HG03571 (cell line): ENCODE results near the gene XDH.

Source experiments
- ATAC-seq: cut with Tn5 transposase; IDR thresholded peaks from one replicate; pipeline ENCODE4 v1.9.1; 2021; ENCODE audit not compliant: unreplicated experiment

XDH gene

DNA sequence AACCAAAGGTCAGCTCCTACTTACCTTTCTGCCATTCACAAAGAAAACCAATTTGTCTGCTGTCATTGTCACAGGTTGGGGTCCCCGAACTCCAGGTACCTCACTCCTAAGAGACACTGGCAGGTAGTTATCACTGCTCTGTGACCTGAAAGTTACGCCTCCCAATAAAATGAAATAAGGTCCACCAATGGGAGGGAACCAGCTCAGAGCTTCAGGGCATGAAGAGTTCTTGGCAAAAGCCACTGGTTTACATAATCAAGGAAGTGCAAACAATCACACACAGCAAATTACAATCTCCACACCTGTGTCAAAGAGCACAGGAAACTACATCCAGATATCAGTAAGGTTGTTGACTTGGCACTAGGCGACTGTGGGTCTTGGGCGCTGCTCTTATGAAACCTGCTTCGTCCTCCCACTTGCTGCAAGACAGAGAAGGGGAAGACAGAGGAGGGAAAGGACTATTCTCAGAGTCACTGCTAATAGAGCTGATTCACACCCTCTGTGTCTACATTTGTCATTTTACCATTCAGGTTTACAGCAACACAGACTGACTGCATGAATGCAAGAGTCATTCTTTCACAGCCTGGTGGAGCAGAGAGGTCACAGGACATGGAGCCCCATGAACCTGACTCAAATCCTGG lies at the start of gene XDH:
Gene XDH (minus strand): TSS at position 142 of the 641 bp plus-strand sequence. CDS start 76 bp downstream, at position 66.
- ATAC-seq: no peak

DNA sequence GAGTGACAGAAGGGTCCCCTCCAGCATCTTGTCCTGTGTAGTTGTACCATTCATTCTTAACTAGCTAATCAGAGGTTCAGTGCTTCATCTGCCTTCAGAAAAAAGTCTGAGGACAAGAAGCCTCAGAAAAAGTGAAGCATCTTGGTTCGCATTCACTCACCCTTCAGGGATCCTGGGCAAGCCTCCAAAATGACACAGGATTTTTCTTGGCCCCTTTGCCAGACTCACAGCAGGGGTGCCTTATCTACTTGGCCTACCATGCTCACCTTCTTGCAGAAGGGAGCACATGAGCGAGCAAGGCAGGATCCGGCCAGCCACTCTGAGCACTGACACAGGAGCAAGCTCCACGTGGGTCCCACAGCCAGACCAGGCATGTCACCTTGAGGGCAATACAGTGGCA lies 43.1 kb upstream of the XDH start:
- no peak for ATAC-seq

DNA sequence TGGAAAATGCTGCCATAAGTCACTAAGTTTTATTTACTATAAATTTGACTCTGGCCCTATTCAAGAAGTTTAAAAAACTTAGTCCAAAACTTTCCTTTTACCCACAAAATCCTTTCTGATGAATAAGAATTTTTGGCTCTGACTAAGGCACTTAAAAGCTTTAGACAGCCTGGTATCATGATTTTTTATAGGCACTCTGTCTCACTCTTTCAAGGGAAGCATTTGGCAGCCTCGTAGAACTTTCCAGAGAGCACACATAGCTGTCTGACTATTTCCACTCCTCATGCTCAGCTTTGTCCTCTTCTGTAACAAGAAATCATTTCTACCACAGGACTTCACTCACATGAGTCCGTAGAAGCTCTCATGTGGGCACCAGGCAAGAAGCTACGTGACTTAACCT lies 32.3 kb upstream of the XDH start:
- no peak for ATAC-seq

DNA sequence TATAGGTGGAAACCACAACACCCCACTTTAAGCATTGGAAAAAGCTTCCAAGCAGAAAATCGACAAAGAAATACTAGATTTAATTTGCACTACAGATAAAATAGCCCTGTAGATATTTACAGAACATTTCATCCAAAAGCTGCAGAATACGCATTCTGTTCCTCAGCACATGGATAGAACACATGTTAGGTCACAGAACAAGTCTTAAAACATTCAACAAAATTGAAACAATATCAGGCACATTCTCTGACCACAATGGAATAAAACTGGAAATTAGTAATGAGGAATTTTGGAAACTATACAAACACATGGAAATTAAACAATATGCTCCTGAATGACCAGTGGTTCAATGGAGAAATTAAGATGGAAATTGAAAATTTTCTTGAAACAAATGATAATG lies 27.8 kb upstream of the XDH start:
- no peak for ATAC-seq

DNA sequence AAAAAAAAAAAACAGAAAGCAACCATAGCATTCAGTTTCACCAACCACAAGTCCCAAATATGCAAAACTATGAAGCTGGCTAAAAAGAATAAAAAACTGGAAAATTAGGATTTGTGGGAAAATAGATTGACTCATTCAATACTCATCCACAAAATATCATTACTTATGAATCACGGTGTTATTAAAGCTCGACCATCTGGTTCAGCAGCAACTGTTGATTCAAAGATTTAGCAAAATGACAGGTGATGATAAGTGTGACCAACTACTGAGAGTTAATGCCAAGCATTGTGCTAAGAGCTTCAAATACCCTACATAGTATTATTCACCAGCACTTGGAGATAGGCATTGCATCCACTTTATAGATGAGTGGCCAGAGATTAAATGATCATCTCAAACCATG lies 26.2 kb upstream of the XDH start:
- ATAC-seq: no peak

DNA sequence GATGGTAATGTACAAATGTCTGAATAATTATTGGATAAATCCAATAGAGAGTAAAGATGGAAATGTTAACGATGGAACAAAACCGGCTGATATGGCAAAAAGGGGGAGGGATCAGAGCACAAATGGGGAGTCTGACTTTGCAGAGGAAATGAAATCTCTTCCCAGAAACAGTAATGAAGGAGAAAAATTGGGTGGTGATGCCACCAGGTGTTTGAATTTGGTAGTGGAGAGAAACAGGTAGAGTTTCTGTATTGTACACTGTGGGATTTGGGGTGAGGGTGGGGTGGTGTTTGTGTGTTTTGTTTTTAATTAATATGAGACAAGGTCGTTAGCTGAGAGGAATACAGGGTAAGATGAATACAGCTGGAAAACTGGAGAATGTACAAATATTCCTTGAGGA lies 20.4 kb upstream of the XDH start:
- ATAC-seq: no peak

DNA sequence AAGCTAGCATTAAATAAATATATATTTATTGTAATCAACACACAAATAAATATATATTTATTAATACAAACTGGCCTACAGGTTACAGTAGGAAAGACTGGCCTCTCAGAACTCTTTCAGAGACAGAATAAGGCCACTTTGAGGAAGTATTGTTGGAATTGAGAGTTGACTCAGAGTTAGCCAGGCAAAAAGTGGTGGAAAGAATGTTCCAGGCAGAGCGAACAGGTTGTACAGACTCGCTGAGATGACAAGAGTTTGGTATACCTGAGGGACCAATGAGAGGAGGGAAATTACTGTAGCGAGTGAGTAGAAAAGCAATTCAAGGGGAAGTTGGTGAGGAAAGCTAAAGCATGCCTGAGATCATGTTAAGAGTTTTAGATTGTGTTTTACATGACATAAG lies 19.0 kb upstream of the XDH start:
- ATAC-seq: no peak

DNA sequence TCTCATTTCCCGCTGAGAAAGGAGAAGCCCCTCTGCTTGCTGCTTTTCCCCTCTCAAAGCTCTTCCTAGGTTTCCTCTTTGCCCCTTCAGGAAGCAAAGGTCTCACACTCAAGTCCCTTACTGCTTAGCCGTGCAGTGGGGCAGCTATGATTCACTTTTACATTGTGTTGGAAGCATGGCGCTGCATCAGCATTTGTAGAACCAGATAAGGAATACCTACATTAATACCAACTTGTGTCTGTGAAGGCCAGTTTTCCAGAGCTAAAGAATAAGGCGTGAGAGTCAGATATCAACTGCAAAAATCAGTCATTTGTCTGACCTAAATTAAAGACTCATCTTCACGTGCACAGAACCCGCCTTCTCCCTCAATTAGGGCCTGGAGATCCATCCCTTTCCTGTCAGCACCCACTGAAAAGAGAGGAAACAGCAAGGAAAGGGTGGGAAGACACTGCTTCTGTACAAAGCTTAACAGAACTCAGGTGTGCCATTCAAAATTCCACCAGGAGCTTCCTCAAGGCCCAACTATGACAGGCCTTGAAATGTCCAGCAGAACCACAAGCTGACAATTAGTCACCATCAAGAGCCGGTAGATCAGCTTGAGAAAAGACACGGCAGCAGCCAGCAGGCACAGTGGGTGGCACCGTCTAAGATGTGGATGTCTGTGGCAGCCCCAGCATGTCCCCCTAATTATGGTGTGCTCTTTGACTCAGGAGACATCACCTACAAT lies 16.1 kb upstream of the XDH start:
- no peak for ATAC-seq

DNA sequence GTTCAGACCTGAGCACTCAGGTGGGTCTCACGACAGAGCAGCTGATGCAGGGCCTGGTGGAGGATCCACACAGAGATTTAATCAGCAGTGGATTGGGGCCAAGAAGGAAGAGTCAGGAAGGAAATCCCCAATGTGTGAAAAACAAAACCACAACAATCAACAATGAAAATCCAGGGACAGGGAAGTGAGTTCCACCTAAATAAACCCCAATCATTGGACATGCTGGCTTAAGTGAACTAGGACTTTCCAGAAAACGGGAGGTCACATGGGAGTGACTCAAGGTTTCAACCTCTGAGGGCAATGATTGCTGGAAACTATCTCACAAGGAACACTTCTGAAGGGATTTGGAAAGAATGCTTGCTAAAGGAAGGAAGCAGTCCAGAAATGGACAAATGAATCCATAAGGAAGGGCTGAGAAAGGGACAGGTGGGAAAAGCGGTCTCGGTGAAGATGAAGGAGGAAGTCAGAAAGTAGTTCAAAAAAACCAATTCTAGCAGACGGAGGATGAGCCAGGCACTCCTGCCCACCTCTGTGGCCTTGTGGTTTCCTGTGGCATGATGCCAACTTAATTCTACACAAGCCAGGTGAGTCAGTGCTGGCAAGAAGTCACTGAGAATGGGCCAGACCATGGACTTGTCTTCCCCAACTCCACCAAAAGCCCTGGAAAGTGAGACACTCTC lies 15.4 kb upstream of the XDH start:
- no peak for ATAC-seq

DNA sequence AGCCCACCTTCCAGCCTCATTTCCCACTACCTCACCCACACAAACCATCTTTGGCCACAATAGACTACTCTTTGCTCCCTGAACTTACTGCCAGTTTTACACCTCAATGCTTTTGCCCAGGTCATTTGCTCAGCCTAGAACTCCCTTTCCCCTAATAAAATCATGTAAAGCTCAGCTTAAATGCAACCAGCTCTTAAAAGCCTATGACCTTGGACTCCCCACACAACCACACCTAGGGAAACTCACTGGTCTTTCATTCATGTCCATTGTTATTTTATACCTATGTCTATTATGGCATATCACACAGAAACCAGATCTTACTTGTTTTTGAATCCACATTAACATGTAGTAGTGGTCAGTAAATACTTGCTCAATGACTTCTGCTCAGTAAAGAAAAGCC lies 14.5 kb upstream of the XDH start:
- no peak for ATAC-seq

DNA sequence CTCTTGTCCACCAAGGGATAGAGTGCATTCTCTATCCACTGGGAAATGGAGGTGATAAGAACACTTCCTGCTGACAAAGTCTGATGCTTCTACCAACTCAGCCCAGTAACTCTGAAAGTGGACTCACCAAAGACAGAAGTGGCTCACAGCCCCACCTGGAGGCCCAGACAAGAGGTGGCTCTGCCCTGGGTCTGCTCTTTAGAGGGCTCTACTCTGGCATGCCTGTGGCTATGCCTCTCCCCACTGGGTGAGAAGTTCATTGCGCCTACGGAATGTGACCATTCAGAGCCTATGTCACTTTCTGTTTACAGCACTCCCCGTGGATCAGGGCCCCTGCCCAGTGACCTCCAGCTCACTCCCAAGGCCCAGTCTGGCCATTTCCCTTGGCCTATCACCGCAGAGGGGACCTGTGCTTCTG lies 13.5 kb upstream of the XDH start:
- ATAC-seq: no peak

DNA sequence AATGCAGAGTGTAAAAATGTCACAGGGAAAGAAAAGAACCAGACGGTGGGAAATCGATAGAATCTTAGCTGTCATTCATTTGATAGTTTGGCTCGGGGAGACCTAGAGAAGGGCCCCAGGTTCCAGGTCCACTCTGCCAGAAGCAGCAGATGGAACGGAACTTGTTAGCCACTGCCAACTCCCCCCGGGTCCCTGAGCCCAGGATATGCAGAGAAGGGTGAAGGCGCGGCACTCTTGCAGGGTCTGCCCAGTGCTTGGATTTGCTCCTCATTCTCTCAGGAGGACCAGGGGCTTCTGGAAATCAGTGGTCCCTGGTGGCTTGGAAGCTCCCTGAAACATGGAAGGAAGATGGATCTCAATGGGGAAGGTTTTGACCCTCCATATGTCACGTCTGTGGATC lies 11.6 kb upstream of the XDH start:
- ATAC-seq: no peak

DNA sequence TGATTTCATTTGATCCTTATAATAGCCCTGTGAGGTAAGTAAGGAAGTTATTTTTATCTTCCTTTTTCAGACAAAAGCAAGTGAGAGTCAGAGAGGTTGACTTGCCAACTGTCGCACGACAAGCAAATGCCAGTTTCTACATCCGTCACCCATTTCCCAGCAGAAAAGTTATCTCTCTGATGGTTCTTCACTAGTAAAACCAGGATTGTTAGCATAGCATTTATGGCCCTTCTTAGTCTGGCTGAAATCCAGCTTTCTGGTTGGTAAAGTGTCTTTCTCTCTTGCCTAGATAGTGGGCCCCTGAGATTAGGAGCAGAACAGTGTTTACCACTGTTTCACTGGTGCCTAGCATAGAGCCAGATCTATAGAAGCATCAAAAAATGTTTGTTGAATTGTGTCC lies 7.1 kb upstream of the XDH start:
- ATAC-seq: no peak

DNA sequence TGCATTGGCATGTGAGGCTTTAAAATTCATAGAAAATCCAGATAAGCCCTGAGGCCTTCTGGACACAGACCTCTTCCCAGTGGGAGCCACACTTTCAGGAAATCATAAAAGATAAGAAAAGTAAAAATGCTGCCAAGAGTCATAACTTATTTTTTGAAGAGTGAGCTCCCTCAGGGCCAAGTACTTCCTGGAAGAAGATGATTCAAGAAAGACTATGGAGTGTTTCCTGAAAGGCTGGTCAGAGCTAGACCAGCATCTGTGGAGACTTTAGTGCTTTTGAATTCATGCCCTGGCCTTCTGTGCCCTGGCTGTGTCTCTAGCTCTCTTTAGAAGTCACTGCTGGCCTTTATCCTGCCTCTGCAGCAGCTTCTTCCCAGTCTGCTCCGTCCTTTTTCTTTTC lies 6.4 kb upstream of the XDH start:
- ATAC-seq: no peak

DNA sequence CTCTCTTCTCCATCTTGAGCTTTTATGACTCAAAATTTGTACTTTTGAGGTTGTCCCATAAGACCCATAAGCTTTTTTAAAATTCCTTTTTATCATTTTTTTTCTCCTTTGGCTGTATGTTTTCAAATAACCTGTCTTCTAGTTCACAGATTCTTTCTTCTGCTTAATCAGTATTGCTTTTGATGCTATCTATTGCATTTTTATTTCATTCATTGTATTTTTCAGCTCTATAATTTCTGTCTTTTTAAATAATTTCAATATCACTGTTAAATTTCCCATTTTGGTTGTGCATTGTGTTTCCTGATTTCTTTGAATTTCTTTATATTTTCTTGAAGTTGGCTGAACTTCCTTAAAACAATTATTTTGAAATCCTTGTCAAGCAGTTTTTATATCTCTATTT lies 4.8 kb upstream of the XDH start:
- ATAC-seq: no peak

DNA sequence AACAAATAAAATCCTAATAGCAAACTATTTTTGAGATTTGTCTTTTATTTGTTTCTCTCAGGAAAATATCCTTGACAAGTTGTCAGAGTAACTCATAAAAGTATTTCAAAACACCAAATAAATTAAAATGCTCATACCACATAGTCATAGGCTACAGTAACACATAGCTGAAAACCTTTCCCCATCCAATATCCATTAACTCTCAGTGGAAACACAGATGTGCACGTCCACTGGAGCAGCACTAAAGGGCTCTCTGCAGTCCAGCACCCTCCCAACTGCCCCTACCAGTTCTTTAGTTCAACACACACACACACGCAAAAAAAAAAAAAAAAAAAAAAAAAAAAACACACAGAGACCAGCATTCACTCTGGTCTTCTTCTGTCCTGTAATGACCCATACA lies 879 bp upstream of the XDH start:
- no peak for ATAC-seq

DNA sequence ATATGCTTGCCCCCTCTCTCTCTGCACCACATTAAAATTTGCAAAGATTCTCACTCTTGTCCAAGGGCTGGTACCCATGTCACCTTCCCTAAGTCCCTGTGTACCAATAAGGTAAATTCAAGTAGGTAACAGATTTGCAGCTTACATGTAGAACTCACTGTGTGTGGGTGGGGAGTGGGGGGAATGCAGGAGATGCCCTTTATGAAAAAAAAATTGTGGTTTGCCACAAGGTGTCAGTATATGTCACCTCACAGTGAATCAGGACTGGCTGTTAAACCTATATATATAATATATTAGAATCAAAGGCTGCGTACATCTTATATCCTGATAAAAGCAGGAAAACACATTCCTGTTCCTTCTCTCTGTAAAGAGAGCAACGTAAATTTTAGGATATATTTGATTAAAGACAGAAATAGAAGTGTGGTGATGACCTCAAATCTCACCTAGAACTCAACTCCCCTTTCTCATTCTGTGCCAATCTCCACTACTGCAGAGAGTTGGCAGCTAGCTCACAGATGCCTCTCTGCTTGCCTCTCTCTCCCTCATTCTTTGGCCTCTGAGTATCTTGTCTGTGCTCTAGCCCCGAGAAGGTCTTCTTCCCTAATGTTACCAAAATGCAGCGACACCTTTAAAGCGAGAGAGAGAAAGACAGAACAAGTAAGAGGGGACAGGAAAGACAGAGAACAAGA lies 536 bp downstream of the XDH start:
- no peak for ATAC-seq

DNA sequence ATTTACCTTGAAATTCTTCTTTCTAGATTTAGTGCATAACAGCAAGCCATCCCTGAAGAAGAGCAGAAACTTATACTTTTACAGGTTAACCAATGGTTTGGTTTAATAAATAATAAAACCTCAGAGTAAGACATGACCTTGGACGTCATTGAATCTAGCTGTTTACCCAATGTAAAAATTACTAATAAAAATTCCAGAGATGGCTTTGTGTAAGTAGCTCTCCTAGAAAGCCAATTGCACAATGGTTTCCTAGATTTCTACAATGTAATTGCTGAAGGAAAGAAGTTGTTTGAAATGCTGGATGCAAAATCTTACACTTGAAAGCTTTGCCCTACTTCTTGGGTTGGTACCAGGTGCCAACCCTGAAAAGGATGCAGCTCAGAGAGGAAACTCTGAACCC lies 1.5 kb downstream of the XDH start:
- no peak for ATAC-seq

DNA sequence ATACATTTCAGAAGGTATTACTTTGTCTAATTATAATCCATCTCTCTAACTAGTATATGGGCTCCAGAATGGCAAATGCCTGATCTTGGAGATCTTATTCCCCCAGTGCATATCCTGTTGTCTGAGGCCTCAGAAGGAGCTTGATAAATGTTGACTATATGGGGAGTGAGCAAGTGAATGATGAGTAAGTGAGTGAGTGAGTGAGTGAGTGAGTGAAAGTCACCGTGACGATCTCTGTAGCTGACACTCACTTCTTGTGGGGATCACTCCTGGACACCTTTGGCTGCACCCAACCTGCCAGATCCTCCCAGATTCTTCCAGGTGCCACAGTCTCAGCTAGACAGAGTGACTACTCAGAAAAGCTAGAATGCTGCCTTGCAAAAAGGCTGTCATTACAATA lies 2.8 kb downstream of the XDH start:
- ATAC-seq: no peak

DNA sequence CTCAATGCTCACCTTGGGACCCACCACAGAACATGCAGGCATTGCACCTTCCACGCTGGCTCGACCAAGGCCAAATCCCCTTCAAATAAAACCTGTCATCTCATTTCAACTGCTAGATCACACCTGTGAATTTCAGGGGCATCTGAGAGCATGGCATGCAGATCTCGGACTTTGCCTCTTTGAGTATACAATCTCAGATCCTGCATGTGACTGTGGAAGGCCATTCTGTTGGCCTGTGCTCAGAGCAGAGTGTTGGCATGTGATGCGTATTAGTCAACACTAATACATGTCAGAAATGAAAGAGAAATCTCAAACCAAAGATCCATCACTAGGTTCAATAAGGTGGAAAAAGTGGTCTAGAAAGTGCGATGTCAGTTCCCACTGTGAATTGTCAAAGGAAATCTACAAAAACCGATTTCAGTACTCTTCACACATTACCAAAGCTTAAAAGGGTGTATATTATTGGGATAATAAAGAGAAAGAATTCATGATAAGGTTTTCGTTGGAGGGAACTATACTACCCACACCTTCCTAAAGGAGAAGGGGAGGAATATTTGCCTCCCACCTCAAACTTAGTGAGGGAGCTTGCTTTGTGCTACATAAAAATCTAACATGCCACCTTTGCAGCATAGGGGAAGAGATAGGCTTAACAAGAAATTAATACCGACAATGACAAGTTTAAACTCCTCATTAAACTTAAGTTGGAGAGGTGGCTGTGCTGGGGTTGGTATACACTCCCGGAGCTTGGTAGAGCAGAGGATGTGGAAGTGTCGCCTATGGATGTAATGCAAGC lies 7.8 kb downstream of the XDH start:
- no peak for ATAC-seq

DNA sequence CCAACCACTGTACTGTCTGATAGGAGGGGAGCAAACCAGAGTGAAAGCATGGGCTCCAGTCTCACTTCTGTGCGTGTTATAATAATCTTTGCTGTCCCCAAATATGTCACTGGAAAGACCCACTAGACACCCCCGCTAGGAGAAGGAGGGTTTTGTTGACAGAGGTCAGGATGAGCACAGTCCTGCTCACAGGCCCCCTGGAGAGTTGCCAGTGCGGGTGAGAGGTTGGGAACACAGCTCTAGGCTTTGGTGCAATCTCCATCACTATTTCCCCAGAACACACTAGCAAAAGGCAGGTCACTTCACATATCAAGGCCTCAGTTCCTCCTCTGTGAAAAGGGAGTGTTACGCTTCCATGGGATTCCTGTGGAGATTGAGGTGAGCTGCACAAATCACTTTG lies 9.7 kb downstream of the XDH start:
- ATAC-seq: no peak
